K562 (cell line): ENCODE measurements around the gene PLSCR5. TPM values are rescaled to one million over a fixed set of nuclear protein-coding genes. Genes with fewer than 3 reads are reported as not detected.

Experiments
- BRCA1 ChIP-seq, 2 experiments: fragments of 450-650 bp in 1 of 2; sonication (generic) in 1 of 2; formaldehyde crosslinking in 1 of 2; IDR thresholded peaks; 2 replicates each; pipeline versions ENCODE4 v1.5.0 to v1.6.1; 2017 to 2020; ENCODE audit warnings: mild to moderate bottlenecking in 1 of 2, missing genetic modification reagents in 1 of 2
- BRD9 ChIP-seq: fragments of 450-650 bp; IDR thresholded peaks from 2 replicates; pipeline ENCODE4 v1.6.1; 2018; ENCODE audit warnings: low read depth; ENCODE audit not compliant: partially characterized antibody
- DEAF1 ChIP-seq: fragments of 450-650 bp; formaldehyde crosslinking; IDR thresholded peaks from 2 replicates; pipeline ENCODE4 v1.4.0; 2020; ENCODE audit warnings: mild to moderate bottlenecking, moderate library complexity
- ELK1 ChIP-seq: sonication (generic); formaldehyde crosslinking; IDR thresholded peaks from 2 replicates; pipeline ENCODE4 v1.8.1; 2022; ENCODE audit warnings: missing genetic modification reagents
- ELK3 ChIP-seq: fragments of 450-650 bp; formaldehyde crosslinking; IDR thresholded peaks from 2 replicates; pipeline ENCODE4 v1.4.0; 2020; ENCODE audit warnings: mild to moderate bottlenecking
- LEF1 ChIP-seq: fragments of 450-650 bp; IDR thresholded peaks from 2 replicates; pipeline ENCODE4 v1.6.1; 2016; ENCODE audit warnings: mild to moderate bottlenecking
- MAZ ChIP-seq, 2 experiments: fragments of 450-650 bp in 1 of 2; sonication (generic) in 1 of 2; formaldehyde crosslinking; IDR thresholded peaks in 1 of 2; conservative IDR thresholded peaks in 1 of 2; 2 replicates each; pipeline versions ENCODE4 v1.4.0 to v1.5.0; 2020; ENCODE audit warnings: mild to moderate bottlenecking in 1 of 2, missing genetic modification reagents in 1 of 2
- MTA3 ChIP-seq: fragments of 450-650 bp; formaldehyde crosslinking; IDR thresholded peaks from 2 replicates; pipeline ENCODE4 v1.6.1; 2017; ENCODE audit warnings: mild to moderate bottlenecking, borderline replicate concordance
- PRDM10 ChIP-seq: fragments of 450-650 bp; IDR thresholded peaks from 2 replicates; pipeline ENCODE4 v1.6.1; 2018; ENCODE audit not compliant: partially characterized antibody
- SMAD2 ChIP-seq: fragments of 150-350 bp; IDR thresholded peaks from 2 replicates; pipeline ENCODE4 v1.6.1; 2014; ENCODE audit warnings: low read depth, mild to moderate bottlenecking, low read length
- SOX6 ChIP-seq: fragments of 450-650 bp; IDR thresholded peaks from 2 replicates; pipeline ENCODE4 v1.6.1; 2014; ENCODE audit warnings: mild to moderate bottlenecking
- TCF7L2 ChIP-seq: fragments of 150-350 bp; IDR thresholded peaks from 2 replicates; pipeline ENCODE4 v1.6.1; 2016; ENCODE audit warnings: low read depth, mild to moderate bottlenecking, low read length, moderate library complexity
- XRCC5 ChIP-seq: fragments of 200-400 bp; formaldehyde crosslinking; IDR thresholded peaks from 2 replicates; pipeline ENCODE4 v1.6.1; 2017; ENCODE audit warnings: low read depth, mild to moderate bottlenecking, low read length
- ZNF324 ChIP-seq: fragments of 250-450 bp; sonication (Bioruptor Pico); IDR thresholded peaks from 2 replicates; pipeline ENCODE4 v1.4.0; 2020; ENCODE audit warnings: mild to moderate bottlenecking
- ZNF444 ChIP-seq: fragments of 250-450 bp; sonication (Bioruptor Pico); IDR thresholded peaks from 2 replicates; pipeline ENCODE4 v1.4.0; 2020; ENCODE audit warnings: mild to moderate bottlenecking, moderate library complexity
- ZNF518B ChIP-seq: fragments of 250-450 bp; sonication (Bioruptor Pico); IDR thresholded peaks from 2 replicates; pipeline ENCODE4 v1.5.0; 2021; ENCODE audit warnings: mild to moderate bottlenecking, moderate library complexity
- polyA plus RNA-seq, 8 experiments: library from polyadenylated mRNA; depleted of rRNA in 4 of 8; stranded (reverse) in 5 of 8; unstranded in 3 of 8; fragments of >200 nt; fragmentation: Nextera tagmentation in 2 of 8; fragmentation: Illumina TruSeq in 1 of 8; extraction: Ambion mirVana in 2 of 8; extraction: Trizol in 1 of 8; gene quantifications; 2 replicates each; pipeline versions ENCODE4 v1.2.1 to v1.2.3, GENCODE V29; 2011 to 2014; ENCODE audit warnings: inconsistent platforms in 1 of 8, missing spikeins in 1 of 8
- total RNA-seq, 7 experiments: library from RNA; depleted of rRNA in 6 of 7; stranded (reverse); fragments of >200 nt in 6 of 7; fragmentation: Illumina TruSeq in 2 of 7; extraction: Trizol in 2 of 7; gene quantifications; 2 replicates each; pipeline versions ENCODE4 v1.2.1 to v1.2.3, GENCODE V29; 2011 to 2021; ENCODE audit warnings: low replicate concordance in 1 of 7

PLSCR5 gene
- total and polyA plus RNA-seq, 9 of the 15 experiments (the other 6 are each of a cell fraction or from before 2014, with no cell fraction given): not detected

- TF ChIP-seq LEF1: peak; percentile 24; the same call in 1 of the 2 replicates
- TF ChIP-seq ELK1 (CRISPR knock-in tag): no peak
- no peak for TF ChIP-seq BRD9
- TF ChIP-seq TCF7L2: no peak
- TF ChIP-seq ELK3 (CRISPR knock-in tag): no peak
- TF ChIP-seq MTA3: no peak
- 0 out of 4 replicates have a peak, but pooled peaks of 1 of the 2 experiments have one; percentile 6 for TF ChIP-seq MAZ (CRISPR knock-in tag; conservative IDR thresholded peaks at IDR 0.05 in 1 of 2, IDR thresholded peaks at IDR 0.05 in 1 of 2)
- TF ChIP-seq SOX6: peak; percentile 81
- TF ChIP-seq ZNF324 (CRISPR knock-in tag): no peak
- no peak for TF ChIP-seq SMAD2
- no peak for TF ChIP-seq BRCA1 (IDR thresholded peaks at IDR 0.05)
- TF ChIP-seq BRCA1 (CRISPR knock-in tag; IDR thresholded peaks at IDR 0.05): no peak
- no peak for TF ChIP-seq XRCC5
- TF ChIP-seq ZNF518B (CRISPR knock-in tag): no peak
- no peak for TF ChIP-seq DEAF1 (CRISPR knock-in tag)
- no peak for TF ChIP-seq PRDM10
- no peak for TF ChIP-seq ZNF444 (CRISPR knock-in tag)
These were observed 50.9 kb downstream of the PLSCR5 start (continued) for GRCh38 chr3:146554151-146554760.
